ENCODE data around the gene PRDM16. TPM values are rescaled to one million over a fixed set of nuclear protein-coding genes. Genes with fewer than 3 reads are reported as not detected.

Gene PRDM16
- total RNA-seq, 2 donors from 2014 or later: 0.79 to 6.1 TPM

- intact Hi-C loops (cut with DNase I): no loop called here
- H3K27ac ChIP-seq: no peak overlapping the region
- no peak for DNase-seq
These were observed 269.1 kb downstream of the PRDM16 start for GRCh38 chr1:3337798-3338724.

GRCh38 chr1:3338725-3339070, 269.7 kb downstream of the PRDM16 start:
- no peaks in the 10 kb centered on the region for H3K4me1 ChIP-seq
- no peaks in the 10 kb centered on the region for H3K27me3 ChIP-seq
- intact Hi-C loops (cut with DNase I): no loop called here
- no peak overlapping the region for H3K4me3 ChIP-seq
- H3K9ac ChIP-seq (ENCODE audit: low read depth in 2 of 2, low read length in 2 of 2): no peak overlapping the region
- DNase-seq: no peak
- H3K9me3 ChIP-seq: no peaks in the 10 kb centered on the region
- TF ChIP-seq CTCF (IDR thresholded peaks at IDR 0.05): no peak
- H3K27ac ChIP-seq: no peak overlapping the region
- no peaks in the 10 kb centered on the region for H3K36me3 ChIP-seq

More at GRCh38 chr1:3337798-3338724, 269.1 kb downstream of the PRDM16 start:
- H3K4me3 ChIP-seq: no peak overlapping the region
- TF ChIP-seq CTCF (IDR thresholded peaks at IDR 0.05): no peak
- no peak overlapping the region for H3K9ac ChIP-seq (ENCODE audit: low read depth in 2 of 2, low read length in 2 of 2)
- no peaks in the 10 kb centered on the region for H3K27me3 ChIP-seq
- no peaks in the 10 kb centered on the region for H3K36me3 ChIP-seq
- H3K9me3 ChIP-seq: no peaks in the 10 kb centered on the region
- H3K4me1 ChIP-seq: no peaks in the 10 kb centered on the region

GRCh38 chr1:3339856-3340255, 270.9 kb downstream of the PRDM16 start:
- H3K27ac ChIP-seq: no peak overlapping the region
- no peaks in the 10 kb centered on the region for H3K9me3 ChIP-seq
- no peaks in the 10 kb centered on the region for H3K36me3 ChIP-seq
- H3K9ac ChIP-seq (ENCODE audit: low read depth in 2 of 2, low read length in 2 of 2): no peak overlapping the region
- no peaks in the 10 kb centered on the region for H3K27me3 ChIP-seq
- intact Hi-C loops (cut with DNase I): no loop called here
- no peaks in the 10 kb centered on the region for H3K4me1 ChIP-seq
- H3K4me3 ChIP-seq: no peak overlapping the region
- no peak for TF ChIP-seq CTCF (IDR thresholded peaks at IDR 0.05)
- no peak for DNase-seq

- TF ChIP-seq CTCF (IDR thresholded peaks at IDR 0.05): no peak
- no peak for DNase-seq
- Histone ChIP-seq H3K36me3 (no peaks in the 10 kb centered on the region), H3K27ac (no peak overlapping the region), H3K27me3 (no peaks in the 10 kb centered on the region), H3K4me1 (no peaks in the 10 kb centered on the region), H3K4me3 (no peak overlapping the region), H3K9me3 (no peaks in the 10 kb centered on the region), H3K9ac (ENCODE audit: low read depth in 2 of 2, low read length in 2 of 2) (no peak overlapping the region)
- intact Hi-C loops (cut with DNase I): no loop called here
These were observed 271.7 kb downstream of the PRDM16 start for GRCh38 chr1:3340548-3341235.

GRCh38 chr1:3341236-3341994, 272.4 kb downstream of the PRDM16 start:
- Histone ChIP-seq H3K36me3 (no peaks in the 10 kb centered on the region), H3K9ac (ENCODE audit: low read depth in 2 of 2, low read length in 2 of 2) (no peak overlapping the region), H3K27me3 (no peaks in the 10 kb centered on the region), H3K4me3 (no peak overlapping the region), H3K27ac (no peak overlapping the region), H3K4me1 (no peaks in the 10 kb centered on the region), H3K9me3 (no peaks in the 10 kb centered on the region)
- intact Hi-C loops (cut with DNase I): no loop called here
- no peak for TF ChIP-seq CTCF (IDR thresholded peaks at IDR 0.05)
- DNase-seq: no peak

Data from colonic mucosa (tissue), 4 donors.